ENCODE measurements around the gene CCDC112.

DNA sequence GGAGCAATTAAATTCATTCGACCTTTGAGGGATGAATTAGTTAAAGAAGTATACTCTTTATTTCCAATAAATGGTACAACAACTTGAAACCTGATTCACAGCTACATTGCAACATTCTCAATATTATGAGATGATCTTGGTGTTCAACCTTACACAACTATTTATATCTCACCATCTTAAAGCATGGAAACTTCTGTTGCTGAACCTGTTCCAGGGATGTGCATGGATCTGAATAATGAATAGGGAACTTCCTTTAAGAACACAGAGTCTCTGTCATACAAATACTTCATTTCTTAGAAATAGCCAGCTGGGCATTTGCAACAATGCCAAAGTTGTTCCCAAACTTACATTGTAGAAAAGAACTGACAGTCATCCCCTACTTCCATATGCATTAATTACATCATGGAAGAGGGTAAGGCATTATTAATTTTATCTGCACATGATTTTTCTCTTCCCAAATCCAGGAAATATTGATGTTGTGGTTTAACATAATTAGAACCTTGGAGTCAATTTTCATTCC is 39.8 kb upstream of the CCDC112 start:
- TF ChIP-seq EZH2 (conservative IDR thresholded peaks at IDR 0.05; ENCODE audit: low read depth, low read length): no peak
- TF ChIP-seq ZNF33B (CRISPR knock-in tag; IDR thresholded peaks at IDR 0.05): no peak
- TF ChIP-seq, protein P1, sequence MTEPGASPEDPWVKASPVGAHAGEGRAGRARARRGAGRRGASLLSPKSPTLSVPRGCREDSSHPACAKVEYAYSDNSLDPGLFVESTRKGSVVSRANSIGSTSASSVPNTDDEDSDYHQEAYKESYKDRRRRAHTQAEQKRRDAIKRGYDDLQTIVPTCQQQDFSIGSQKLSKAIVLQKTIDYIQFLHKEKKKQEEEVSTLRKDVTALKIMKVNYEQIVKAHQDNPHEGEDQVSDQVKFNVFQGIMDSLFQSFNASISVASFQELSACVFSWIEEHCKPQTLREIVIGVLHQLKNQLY (CRISPR knock-in tag; IDR thresholded peaks at IDR 0.05): no peak
- no peak for TF ChIP-seq MTF1 (CRISPR knock-in tag; IDR thresholded peaks at IDR 0.05)
- TF ChIP-seq, protein P2, sequence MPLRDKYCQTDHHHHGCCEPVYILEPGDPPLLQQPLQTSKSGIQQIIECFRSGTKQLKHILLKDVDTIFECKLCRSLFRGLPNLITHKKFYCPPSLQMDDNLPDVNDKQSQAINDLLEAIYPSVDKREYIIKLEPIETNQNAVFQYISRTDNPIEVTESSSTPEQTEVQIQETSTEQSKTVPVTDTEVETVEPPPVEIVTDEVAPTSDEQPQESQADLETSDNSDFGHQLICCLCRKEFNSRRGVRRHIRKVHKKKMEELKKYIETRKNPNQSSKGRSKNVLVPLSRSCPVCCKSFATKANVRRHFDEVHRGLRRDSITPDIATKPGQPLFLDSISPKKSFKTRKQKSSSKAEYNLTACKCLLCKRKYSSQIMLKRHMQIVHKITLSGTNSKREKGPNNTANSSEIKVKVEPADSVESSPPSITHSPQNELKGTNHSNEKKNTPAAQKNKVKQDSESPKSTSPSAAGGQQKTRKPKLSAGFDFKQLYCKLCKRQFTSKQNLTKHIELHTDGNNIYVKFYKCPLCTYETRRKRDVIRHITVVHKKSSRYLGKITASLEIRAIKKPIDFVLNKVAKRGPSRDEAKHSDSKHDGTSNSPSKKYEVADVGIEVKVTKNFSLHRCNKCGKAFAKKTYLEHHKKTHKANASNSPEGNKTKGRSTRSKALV (CRISPR knock-in tag; IDR thresholded peaks at IDR 0.05): no peak
- TF ChIP-seq RBFOX2 (IDR thresholded peaks at IDR 0.05; ENCODE audit: low read depth, low read length): no peak
- no peak for TF ChIP-seq SMAD3 (CRISPR knock-in tag; IDR thresholded peaks at IDR 0.05)
- TF ChIP-seq POLR2AphosphoS5 (IDR thresholded peaks at IDR 0.05; ENCODE audit: low read depth, low read length): no peak
- TF ChIP-seq ZNF138 (CRISPR knock-in tag; IDR thresholded peaks at IDR 0.05; ENCODE audit: low read depth): no peak
